BLaER1 (cell line): Measurements from ENCODE around the gene ARMH1.
A peak's percentile ranks its signal among the peaks of the same experiment; 100 is the strongest.
"Not testable (repeated sequence)": the region's sequence is repeated elsewhere in the genome, so short reads cannot be mapped to it uniquely, and the experiment has no call there.

Experiments
- H3K27ac ChIP-seq: shearing (Covaris generic); formaldehyde crosslinking; 2 replicates; pipeline ENCODE4 v1.8.1; 2022
- H3K27me3 ChIP-seq: shearing (Covaris generic); formaldehyde crosslinking; 2 replicates; pipeline ENCODE4 v1.8.1; 2022
- H3K36me3 ChIP-seq: shearing (Covaris generic); formaldehyde crosslinking; 2 replicates; pipeline ENCODE4 v1.8.1; 2022
- H3K4me1 ChIP-seq: shearing (Covaris generic); formaldehyde crosslinking; 2 replicates; pipeline ENCODE4 v1.8.1; 2022
- H3K4me2 ChIP-seq: shearing (Covaris generic); formaldehyde crosslinking; 2 replicates; pipeline ENCODE4 v1.8.1; 2022
- H3K4me3 ChIP-seq: shearing (Covaris generic); formaldehyde crosslinking; 2 replicates; pipeline ENCODE4 v1.8.1; 2022
- H3K9ac ChIP-seq: shearing (Covaris generic); formaldehyde crosslinking; 2 replicates; pipeline ENCODE4 v1.8.1; 2022
- H3K9me3 ChIP-seq: shearing (Covaris generic); formaldehyde crosslinking; 2 replicates; pipeline ENCODE4 v1.8.1; 2022
- H4K20me1 ChIP-seq: shearing (Covaris generic); formaldehyde crosslinking; 2 replicates; pipeline ENCODE4 v1.8.1; 2022
- Cebpa-rat ChIP-seq: shearing (Covaris generic); IDR thresholded peaks from 2 replicates; pipeline ENCODE4 v1.8.1; 2022

ARMH1 gene

DNA sequence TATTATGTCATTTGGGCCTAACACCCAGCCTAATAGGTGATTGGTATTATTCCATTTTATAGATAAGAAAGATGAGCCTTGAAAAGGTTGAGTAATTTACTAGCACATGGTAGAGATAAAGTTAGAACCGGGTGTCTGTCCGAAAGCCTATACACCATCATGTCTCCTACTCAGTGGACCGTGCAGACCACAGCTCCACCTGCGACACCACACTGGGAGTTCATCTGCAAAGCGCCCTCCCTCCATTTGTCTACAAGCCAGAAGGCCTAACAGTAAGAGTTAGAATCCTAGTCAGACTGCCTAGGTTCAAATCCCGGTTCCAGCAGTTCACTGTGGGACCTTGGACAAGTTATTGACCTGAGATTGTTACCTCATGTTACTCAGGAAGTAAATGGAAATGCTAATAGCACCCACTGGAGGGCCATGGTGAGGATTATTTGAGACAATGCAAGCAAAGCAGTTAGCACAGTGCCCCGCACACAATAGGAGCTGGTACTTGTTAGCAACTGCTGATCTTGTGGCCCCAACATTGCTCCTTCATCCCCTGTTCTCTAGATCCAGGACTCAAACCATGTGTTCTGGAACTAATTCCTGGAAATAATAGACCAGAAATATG is 20.5 kb downstream of the ARMH1 start:
- H3K9me3 ChIP-seq = no peaks in the 10 kb centered on the region
- H3K4me1 ChIP-seq = peaks cover 64% of the 10 kb centered on the region
- H3K4me2 ChIP-seq = peak overlapping the region; percentile 75
- H3K27me3 ChIP-seq = no peaks in the 10 kb centered on the region
- no peak for TF ChIP-seq Cebpa-rat
- peak overlapping the region; percentile 56 for H3K27ac ChIP-seq
- no peaks in the 10 kb centered on the region for H3K36me3 ChIP-seq
- no peak overlapping the region for H3K4me3 ChIP-seq
- no peak overlapping the region for H3K9ac ChIP-seq
- no peaks in the 10 kb centered on the region for H4K20me1 ChIP-seq

DNA sequence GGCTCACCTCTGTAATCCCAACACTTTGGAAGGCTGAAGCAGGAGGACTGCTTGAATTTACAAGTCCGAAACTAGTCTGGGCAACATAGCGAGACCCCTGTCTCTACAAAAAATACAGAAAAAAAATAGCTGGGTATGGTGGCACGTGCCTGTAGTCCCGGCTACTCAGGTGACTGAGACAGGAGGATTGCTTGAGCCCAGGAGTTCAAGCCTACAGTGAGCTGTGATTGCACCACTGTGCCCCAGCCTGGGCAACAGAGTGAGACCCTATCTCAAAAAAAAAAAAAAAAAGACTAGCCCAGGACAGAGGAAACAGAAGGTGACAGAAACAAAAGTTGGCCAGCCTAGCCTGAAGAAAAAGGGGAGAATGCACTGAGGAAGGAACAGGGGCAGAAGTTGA is 21.2 kb downstream of the ARMH1 start:
- peak overlapping the region; percentile 75 for H3K4me2 ChIP-seq
- H3K4me1 ChIP-seq = peaks cover 64% of the 10 kb centered on the region
- TF ChIP-seq Cebpa-rat = no peak

DNA sequence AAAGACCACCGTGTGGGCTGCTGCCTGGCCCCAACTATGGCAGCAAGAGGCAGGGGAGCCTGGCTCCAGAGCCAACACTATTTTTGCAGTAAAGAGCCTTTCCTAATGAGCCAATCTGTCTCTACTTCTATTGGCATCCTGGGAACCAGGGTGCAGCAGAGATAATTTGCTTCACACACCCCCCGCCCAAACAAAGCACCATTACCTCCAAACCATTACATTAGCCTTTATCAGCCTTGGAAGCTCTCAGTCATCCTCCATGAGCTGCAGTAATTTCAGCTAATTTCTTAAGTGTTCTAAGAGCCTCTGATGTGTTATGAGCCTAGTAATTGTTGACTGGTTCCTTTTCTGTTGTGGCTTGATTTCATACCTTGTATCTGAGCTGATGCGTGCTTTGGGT is 21.6 kb downstream of the ARMH1 start:
- Histone ChIP-seq H3K27me3 (no peaks in the 10 kb centered on the region), H3K4me3 (no peak overlapping the region), H3K4me2 (peak overlapping the region; percentile 75), H3K27ac (peak overlapping the region; percentile 59), H4K20me1 (no peaks in the 10 kb centered on the region), H3K4me1 (peaks cover 64% of the 10 kb centered on the region), H3K36me3 (no peaks in the 10 kb centered on the region), H3K9ac (no peak overlapping the region), H3K9me3 (no peaks in the 10 kb centered on the region)
- no peak for TF ChIP-seq Cebpa-rat

More for the DNA sequence above, 21.2 kb downstream of the ARMH1 start:
- Histone ChIP-seq H4K20me1 (no peaks in the 10 kb centered on the region), H3K9me3 (no peaks in the 10 kb centered on the region), H3K36me3 (no peaks in the 10 kb centered on the region), H3K27me3 (no peaks in the 10 kb centered on the region), H3K4me3 (no peak overlapping the region), H3K9ac (no peak overlapping the region), H3K27ac (peak overlapping the region; percentile 59; the same call in 1 of the 2 replicates)

DNA sequence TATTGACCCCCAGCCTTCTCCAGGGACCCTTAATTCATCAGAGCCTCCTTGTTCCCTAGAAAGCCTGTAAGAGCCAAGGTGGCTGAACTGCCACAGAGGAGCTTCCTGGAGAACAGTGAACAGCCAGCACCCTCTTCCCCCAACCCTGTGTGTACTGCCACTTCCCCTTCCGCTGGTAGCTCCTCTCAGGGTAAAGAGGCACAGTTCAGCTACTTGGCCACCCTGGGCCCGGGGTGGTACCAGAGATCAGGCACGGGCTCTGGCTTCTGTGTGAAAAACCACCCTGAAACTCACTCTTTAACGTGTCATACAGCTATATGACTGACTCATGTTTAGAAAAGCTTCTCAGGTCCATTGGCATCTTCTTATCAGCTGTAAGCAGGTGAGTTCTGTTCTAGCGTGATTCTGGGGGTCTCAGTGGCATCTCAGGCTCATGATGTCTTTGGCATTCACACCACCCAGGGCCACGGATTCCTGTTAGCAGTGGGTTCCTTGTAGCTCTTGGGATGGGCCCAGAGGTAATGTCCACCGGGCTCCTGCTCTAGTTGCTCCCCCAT is 22.4 kb downstream of the ARMH1 start:
- Histone ChIP-seq H3K9me3 (no peaks in the 10 kb centered on the region), H3K36me3 (no peaks in the 10 kb centered on the region), H4K20me1 (no peaks in the 10 kb centered on the region), H3K4me2 (peak overlapping the region; percentile 75), H3K4me3 (no peak overlapping the region; the same call in 1 of the 2 replicates), H3K27ac (peak overlapping the region; percentile 59; the same call in 1 of the 2 replicates), H3K4me1 (peaks cover 64% of the 10 kb centered on the region), H3K9ac (peak overlapping the region; percentile 42; the same call in 1 of the 2 replicates), H3K27me3 (no peaks in the 10 kb centered on the region)
- TF ChIP-seq Cebpa-rat = no peak

DNA sequence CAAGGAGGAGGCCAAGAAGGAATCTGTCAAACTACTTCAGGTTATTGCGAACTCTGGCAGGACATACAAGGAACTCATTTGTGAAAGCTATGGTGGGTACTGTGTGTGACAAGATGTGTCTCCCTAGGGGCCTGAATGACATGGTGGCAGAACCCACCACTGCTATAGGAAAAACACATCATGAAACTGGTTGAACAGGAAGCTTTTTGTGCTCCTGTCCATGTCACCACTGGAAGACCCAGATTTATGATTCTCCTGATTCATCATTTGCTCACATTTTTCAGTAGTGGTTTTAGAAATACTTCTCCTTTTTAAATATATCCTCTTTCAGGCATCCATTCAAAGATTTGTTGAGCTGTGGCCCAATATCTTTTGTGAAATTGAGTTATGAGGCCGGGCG is 23.6 kb downstream of the ARMH1 start:
- Histone ChIP-seq H3K27me3 (no peaks in the 10 kb centered on the region), H3K36me3 (no peaks in the 10 kb centered on the region), H4K20me1 (no peaks in the 10 kb centered on the region), H3K9ac (no peak overlapping the region), H3K27ac (no peak overlapping the region), H3K4me3 (no peak overlapping the region), H3K4me1 (peaks cover 57% of the 10 kb centered on the region), H3K4me2 (peak overlapping the region; percentile 75), H3K9me3 (no peaks in the 10 kb centered on the region)
- no peak for TF ChIP-seq Cebpa-rat

DNA sequence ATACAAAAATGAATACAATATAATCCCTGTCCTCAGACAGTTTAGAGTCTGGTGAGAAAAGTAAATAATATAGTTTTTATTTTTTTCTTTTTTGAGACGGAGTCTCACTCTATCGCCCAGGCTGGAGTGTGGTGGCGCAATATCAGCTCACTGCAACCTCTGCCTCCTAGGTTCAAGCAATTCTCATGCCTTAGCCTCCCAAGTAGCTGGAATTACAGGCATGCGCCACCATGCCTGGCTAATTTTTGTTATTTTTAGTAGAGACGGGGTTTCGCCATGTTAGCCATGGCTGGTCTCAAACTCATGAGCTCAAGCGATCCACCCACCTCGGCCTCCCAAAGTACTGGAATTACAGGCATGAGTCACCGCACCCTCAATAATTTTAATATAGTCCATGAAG is 24.9 kb downstream of the ARMH1 start:
- H3K9ac ChIP-seq, H3K27me3 ChIP-seq, H4K20me1 ChIP-seq, H3K36me3 ChIP-seq, H3K27ac ChIP-seq, H3K9me3 ChIP-seq, H3K4me2 ChIP-seq, H3K4me3 ChIP-seq: not testable (repeated sequence)
- peaks cover 45% of the 10 kb centered on the region for H3K4me1 ChIP-seq

DNA sequence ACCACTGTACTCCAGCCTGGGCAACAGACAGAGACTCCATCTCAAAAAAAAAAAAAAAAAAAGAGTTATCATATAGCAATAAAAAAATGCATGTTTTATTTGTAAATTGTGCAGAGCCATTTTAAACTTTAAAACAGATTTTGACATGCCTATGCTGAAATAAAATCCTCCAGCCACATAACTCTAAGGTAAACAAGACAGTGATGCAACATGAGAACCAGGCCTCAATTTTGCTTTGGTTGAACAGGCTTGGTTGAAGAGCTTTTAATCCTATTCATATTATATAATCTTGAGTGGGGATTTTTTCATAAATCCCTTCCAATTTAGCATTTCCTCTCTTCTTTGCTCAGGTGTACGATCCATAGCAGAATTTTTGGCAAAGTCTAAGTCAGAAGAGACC is 26.1 kb downstream of the ARMH1 start:
- Histone ChIP-seq H3K27ac (no peak overlapping the region), H3K4me1 (peaks cover 33% of the 10 kb centered on the region), H4K20me1 (no peaks in the 10 kb centered on the region), H3K9me3 (no peaks in the 10 kb centered on the region), H3K27me3 (no peaks in the 10 kb centered on the region), H3K4me2 (no peak overlapping the region), H3K4me3 (no peak overlapping the region), H3K36me3 (no peaks in the 10 kb centered on the region), H3K9ac (no peak overlapping the region)
- no peak for TF ChIP-seq Cebpa-rat

DNA sequence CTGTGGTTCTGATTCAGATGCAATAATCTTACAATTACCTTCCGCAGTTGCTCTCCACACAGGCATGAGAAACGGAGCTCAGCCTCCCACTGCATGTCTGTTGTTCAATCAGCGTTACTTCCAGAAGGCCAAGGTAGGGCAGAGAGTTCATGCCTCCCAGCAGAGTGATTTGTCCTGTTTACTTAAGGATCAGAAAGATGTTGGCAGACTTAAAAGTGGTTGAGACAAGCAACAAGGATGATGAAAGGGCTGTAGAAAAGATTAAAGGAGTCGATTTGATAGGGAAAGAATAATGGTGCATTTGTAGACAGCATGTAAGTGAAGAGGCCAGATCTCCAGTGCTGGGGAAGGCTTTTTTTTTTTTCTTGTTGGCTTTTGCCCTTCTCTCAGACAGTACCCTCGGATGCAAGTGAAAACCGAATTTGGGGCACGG is 26.6 kb downstream of the ARMH1 start:
- no peak overlapping the region for H3K4me3 ChIP-seq
- H3K27me3 ChIP-seq = no peaks in the 10 kb centered on the region
- no peak overlapping the region for H3K4me2 ChIP-seq
- no peak overlapping the region for H3K27ac ChIP-seq
- H4K20me1 ChIP-seq = no peaks in the 10 kb centered on the region
- H3K36me3 ChIP-seq = no peaks in the 10 kb centered on the region
- TF ChIP-seq Cebpa-rat = no peak
- H3K4me1 ChIP-seq = peaks cover 27% of the 10 kb centered on the region
- H3K9ac ChIP-seq = no peak overlapping the region
- H3K9me3 ChIP-seq = no peaks in the 10 kb centered on the region

DNA sequence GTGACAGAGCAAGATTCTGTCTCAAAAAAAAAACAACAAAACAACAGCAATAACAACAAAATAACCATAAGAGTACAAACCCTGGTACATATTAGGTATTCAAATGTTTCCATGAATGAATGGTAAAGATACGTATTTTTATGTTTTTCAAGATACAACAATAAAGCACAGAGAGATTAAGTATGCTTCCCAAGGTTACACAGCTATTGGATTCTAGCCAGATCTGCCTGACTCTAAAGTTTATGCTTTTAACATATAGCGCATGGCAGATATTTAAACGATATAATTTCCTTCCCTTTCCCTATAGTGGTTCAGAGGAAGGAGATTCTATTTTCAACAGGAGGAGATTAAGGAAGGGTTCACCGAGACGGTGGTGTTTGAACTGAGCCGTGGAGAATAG is 31.0 kb downstream of the ARMH1 start:
- Histone ChIP-seq H3K9ac (no peak overlapping the region), H3K27ac (no peak overlapping the region)

DNA sequence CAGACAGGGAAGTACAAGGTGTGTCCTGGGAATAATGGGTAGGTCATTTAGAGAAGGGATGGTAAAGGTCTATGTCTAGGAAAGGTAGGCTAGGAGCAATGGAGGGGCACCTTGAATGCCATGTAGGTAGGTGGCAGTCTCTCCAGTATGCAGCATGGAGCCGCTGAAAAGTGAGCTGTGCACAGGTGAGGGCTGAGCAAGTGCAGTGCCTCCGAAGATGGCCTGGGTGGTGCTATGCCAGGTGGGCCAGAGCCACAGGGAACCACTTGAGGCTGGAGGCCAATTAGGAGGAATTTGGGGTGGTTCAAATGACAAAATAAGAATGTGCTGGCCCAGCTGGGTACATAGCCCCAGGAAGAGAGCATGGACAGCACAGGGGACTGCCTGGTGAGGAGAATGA is 31.4 kb downstream of the ARMH1 start:
- no peaks in the 10 kb centered on the region for H3K27me3 ChIP-seq
- no peaks in the 10 kb centered on the region for H3K36me3 ChIP-seq
- H3K4me1 ChIP-seq = peaks cover 8% of the 10 kb centered on the region
- H4K20me1 ChIP-seq = no peaks in the 10 kb centered on the region
- no peak overlapping the region for H3K27ac ChIP-seq
- H3K4me2 ChIP-seq = no peak overlapping the region
- H3K9ac ChIP-seq = no peak overlapping the region
- H3K4me3 ChIP-seq = no peak overlapping the region
- no peaks in the 10 kb centered on the region for H3K9me3 ChIP-seq
- TF ChIP-seq Cebpa-rat = no peak

More for the DNA sequence above, 31.0 kb downstream of the ARMH1 start:
- H3K4me3 ChIP-seq = no peak overlapping the region
- no peak for TF ChIP-seq Cebpa-rat
- no peaks in the 10 kb centered on the region for H3K36me3 ChIP-seq
- H3K4me1 ChIP-seq = peaks cover 8% of the 10 kb centered on the region
- no peaks in the 10 kb centered on the region for H3K9me3 ChIP-seq
- H3K27me3 ChIP-seq = no peaks in the 10 kb centered on the region
- H3K4me2 ChIP-seq = no peak overlapping the region
- no peaks in the 10 kb centered on the region for H4K20me1 ChIP-seq
